ENCODE measurements around the gene BICRAL. TPM values are rescaled to one million over a fixed set of nuclear protein-coding genes. Genes with fewer than 3 reads are reported as not detected.

Gene BICRAL
- total and polyA plus RNA-seq, 2 donors (not counting 1 experiment from before 2014, with no cell fraction given): 6.9 to 11.5 TPM

DNA sequence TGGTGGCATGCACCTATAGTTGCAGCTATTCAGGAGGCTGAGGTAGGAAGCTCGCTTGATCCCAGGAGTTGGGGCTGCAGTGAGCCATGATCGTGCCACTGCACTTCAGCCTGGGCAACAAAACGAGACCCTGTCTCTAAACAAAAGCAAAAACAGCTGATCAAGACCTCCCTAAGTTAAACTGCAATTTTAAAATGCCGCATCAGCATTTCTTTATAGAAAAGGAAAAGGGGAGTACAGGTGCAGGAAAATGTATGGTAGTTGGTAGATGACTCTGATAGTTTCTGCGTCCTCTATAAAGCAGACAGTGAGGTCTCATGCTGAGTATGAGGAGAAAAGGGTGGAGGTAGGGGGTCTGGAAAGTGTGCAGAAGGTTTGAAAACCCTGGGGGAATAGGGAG, 27.1 kb upstream of the BICRAL start:
- no peak overlapping the region for H2AFZ ChIP-seq (ENCODE audit: low read length)
- no peak for TF ChIP-seq EZH2 (IDR thresholded peaks at IDR 0.05; ENCODE audit: low read length, missing control alignments)
- TF ChIP-seq, protein P1, sequence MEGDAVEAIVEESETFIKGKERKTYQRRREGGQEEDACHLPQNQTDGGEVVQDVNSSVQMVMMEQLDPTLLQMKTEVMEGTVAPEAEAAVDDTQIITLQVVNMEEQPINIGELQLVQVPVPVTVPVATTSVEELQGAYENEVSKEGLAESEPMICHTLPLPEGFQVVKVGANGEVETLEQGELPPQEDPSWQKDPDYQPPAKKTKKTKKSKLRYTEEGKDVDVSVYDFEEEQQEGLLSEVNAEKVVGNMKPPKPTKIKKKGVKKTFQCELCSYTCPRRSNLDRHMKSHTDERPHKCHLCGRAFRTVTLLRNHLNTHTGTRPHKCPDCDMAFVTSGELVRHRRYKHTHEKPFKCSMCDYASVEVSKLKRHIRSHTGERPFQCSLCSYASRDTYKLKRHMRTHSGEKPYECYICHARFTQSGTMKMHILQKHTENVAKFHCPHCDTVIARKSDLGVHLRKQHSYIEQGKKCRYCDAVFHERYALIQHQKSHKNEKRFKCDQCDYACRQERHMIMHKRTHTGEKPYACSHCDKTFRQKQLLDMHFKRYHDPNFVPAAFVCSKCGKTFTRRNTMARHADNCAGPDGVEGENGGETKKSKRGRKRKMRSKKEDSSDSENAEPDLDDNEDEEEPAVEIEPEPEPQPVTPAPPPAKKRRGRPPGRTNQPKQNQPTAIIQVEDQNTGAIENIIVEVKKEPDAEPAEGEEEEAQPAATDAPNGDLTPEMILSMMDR (conservative IDR thresholded peaks at IDR 0.05 in 1 of 2, IDR thresholded peaks at IDR 0.05 in 1 of 2; ENCODE audit: low read depth in 1 of 2, low read length in 2 of 2): no peak
- no peak overlapping the region for H3K9ac ChIP-seq (ENCODE audit: insufficient read depth, low read length)
- H3K27me3 ChIP-seq (ENCODE audit: control insufficient read depth, insufficient read depth, low read length): no peaks in the 10 kb centered on the region
- H3K4me3 ChIP-seq (replicated peaks in 1 of 4; ENCODE audit: control extremely low read depth in 1 of 4, insufficient read depth in 1 of 4, low read depth in 3 of 4, low read length in 4 of 4): no peak overlapping the region
- no peaks in the 10 kb centered on the region for H3K79me2 ChIP-seq (ENCODE audit: control insufficient read depth, insufficient read depth, low read length)
- H3K4me2 ChIP-seq (ENCODE audit: extremely low read depth, insufficient read depth, low read length): no peak overlapping the region
- no peak overlapping the region for H3K27ac ChIP-seq (ENCODE audit: insufficient read depth, low read length)
- no peaks in the 10 kb centered on the region for H3K36me3 ChIP-seq (ENCODE audit: control insufficient read depth, insufficient read depth, low read length)
- H4K20me1 ChIP-seq (ENCODE audit: control insufficient read depth, extremely low read depth, insufficient read depth, low read length): no peaks in the 10 kb centered on the region
- DNase-seq (ENCODE audit: low read depth in 2 of 2): no peak
- H3K9me3 ChIP-seq (ENCODE audit: control insufficient read depth, insufficient read depth, low read depth, low read length): no peaks in the 10 kb centered on the region
- no peaks in the 10 kb centered on the region for H3K4me1 ChIP-seq (ENCODE audit: control insufficient read depth, extremely low read depth, insufficient read depth, low read length)

DNA sequence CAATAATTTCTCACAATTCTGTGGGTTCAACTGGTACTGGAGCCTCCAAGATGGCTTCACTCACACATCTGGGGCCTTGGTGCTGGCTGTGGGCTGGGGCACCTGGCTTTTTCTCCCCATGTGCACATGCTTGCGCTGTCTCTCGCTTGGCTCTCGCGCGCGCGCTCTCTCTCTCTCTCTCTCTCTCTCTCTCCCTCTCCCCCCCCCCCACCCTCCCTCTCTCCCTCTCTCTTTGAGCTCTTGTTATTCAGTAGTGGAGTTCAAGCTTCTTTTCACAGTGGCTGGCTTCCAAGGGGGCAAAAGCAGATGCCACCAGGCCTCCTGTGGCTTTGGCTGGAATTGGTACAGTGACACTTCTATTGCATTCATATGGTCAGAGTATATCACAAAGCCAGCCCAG, 25.1 kb upstream of the BICRAL start:
- no peak overlapping the region for H2AFZ ChIP-seq (ENCODE audit: low read length)
- no peaks in the 10 kb centered on the region for H3K27me3 ChIP-seq (ENCODE audit: control insufficient read depth, insufficient read depth, low read length)
- H3K4me2 ChIP-seq (ENCODE audit: extremely low read depth, insufficient read depth, low read length): no peak overlapping the region
- no peak overlapping the region for H3K4me3 ChIP-seq (replicated peaks in 1 of 4; ENCODE audit: control extremely low read depth in 1 of 4, insufficient read depth in 1 of 4, low read depth in 3 of 4, low read length in 4 of 4)
- no peak overlapping the region for H3K27ac ChIP-seq (ENCODE audit: insufficient read depth, low read length)
- no peaks in the 10 kb centered on the region for H3K9me3 ChIP-seq (ENCODE audit: control insufficient read depth, insufficient read depth, low read depth, low read length)
- DNase-seq (ENCODE audit: low read depth in 2 of 2): no peak
- no peak overlapping the region for H3K9ac ChIP-seq (ENCODE audit: insufficient read depth, low read length)
- no peaks in the 10 kb centered on the region for H3K4me1 ChIP-seq (ENCODE audit: control insufficient read depth, extremely low read depth, insufficient read depth, low read length)
- TF ChIP-seq, protein P1 (conservative IDR thresholded peaks at IDR 0.05 in 1 of 2, IDR thresholded peaks at IDR 0.05 in 1 of 2; ENCODE audit: low read depth in 1 of 2, low read length in 2 of 2): no peak
- no peak for TF ChIP-seq EZH2 (IDR thresholded peaks at IDR 0.05; ENCODE audit: low read length, missing control alignments)
- H3K79me2 ChIP-seq (ENCODE audit: control insufficient read depth, insufficient read depth, low read length): no peaks in the 10 kb centered on the region
- H4K20me1 ChIP-seq (ENCODE audit: control insufficient read depth, extremely low read depth, insufficient read depth, low read length): no peaks in the 10 kb centered on the region
- no peaks in the 10 kb centered on the region for H3K36me3 ChIP-seq (ENCODE audit: control insufficient read depth, insufficient read depth, low read length)

DNA sequence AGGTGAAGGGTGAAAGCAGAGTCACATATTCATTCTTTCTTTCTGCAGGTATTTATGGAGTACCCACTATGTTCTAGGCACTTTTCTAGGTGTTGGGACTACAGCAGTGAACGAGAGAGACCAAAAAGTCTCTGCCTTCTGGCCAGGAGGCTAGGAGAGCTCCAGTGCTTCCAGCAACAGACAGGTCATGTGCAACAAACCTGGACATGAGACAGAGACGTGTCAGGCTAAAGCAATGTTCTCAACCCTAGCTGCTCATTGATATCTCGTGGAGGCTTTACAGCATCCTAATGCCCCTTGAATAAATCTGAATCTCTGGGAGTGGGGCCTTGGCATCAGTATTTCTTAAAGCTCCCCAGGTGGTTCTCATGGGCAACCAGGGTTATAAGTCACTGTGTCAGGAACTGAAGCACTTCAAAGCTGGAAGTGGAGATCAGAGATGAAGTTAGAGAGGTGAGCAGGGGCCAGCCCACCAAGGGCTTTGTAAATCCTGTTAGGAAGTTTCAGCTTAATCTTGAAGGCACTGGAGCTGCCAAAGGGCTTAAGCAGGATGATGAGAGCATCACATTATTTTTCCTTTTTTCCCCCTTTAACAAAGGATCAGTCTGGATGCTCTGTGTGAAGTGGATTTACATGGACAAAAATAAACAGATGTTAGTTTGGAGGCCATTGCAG, 23.0 kb upstream of the BICRAL start:
- Histone ChIP-seq H3K27me3 (ENCODE audit: control insufficient read depth, insufficient read depth, low read length) (no peaks in the 10 kb centered on the region), H3K79me2 (ENCODE audit: control insufficient read depth, insufficient read depth, low read length) (no peaks in the 10 kb centered on the region), H3K4me1 (ENCODE audit: control insufficient read depth, extremely low read depth, insufficient read depth, low read length) (no peaks in the 10 kb centered on the region), H3K9ac (ENCODE audit: insufficient read depth, low read length) (no peak overlapping the region), H2AFZ (ENCODE audit: low read length) (no peak overlapping the region), H3K9me3 (ENCODE audit: control insufficient read depth, insufficient read depth, low read depth, low read length) (no peaks in the 10 kb centered on the region), H3K27ac (ENCODE audit: insufficient read depth, low read length) (no peak overlapping the region), H3K36me3 (ENCODE audit: control insufficient read depth, insufficient read depth, low read length) (no peaks in the 10 kb centered on the region), H3K4me2 (ENCODE audit: extremely low read depth, insufficient read depth, low read length) (no peak overlapping the region), H3K4me3 (replicated peaks in 1 of 4; ENCODE audit: control extremely low read depth in 1 of 4, insufficient read depth in 1 of 4, low read depth in 3 of 4, low read length in 4 of 4) (no peak overlapping the region), H4K20me1 (ENCODE audit: control insufficient read depth, extremely low read depth, insufficient read depth, low read length) (no peaks in the 10 kb centered on the region)
- TF ChIP-seq EZH2 (IDR thresholded peaks at IDR 0.05; ENCODE audit: low read length, missing control alignments): no peak
- TF ChIP-seq, protein P1 (conservative IDR thresholded peaks at IDR 0.05 in 1 of 2, IDR thresholded peaks at IDR 0.05 in 1 of 2; ENCODE audit: low read depth in 1 of 2, low read length in 2 of 2): no peak
- no peak for DNase-seq (ENCODE audit: low read depth in 2 of 2)
